HG02884 (cell line): ENCODE measurements around the gene GDA.

ENCODE experiments used
- ATAC-seq: cut with Tn5 transposase; IDR thresholded peaks from one replicate; pipeline ENCODE4 v1.9.1; 2021; ENCODE audit warnings: mild to moderate bottlenecking, moderate library complexity; ENCODE audit not compliant: unreplicated experiment

The GDA gene

GRCh38 chr9:72150127-72150526 is 887 bp downstream of the GDA start:
- ATAC-seq, result no peak

- no peak for ATAC-seq
Measured at GRCh38 chr9:72150661-72151060, 1.4 kb downstream of the GDA start.

GRCh38 chr9:72151104-72151503 is 1.9 kb downstream of the GDA start:
- no peak for ATAC-seq

- peak; percentile 78 for ATAC-seq
Measured at GRCh38 chr9:72154468-72155285, 5.4 kb downstream of the GDA start.

- ATAC-seq, result no peak
Measured at GRCh38 chr9:72155301-72155700, 6.1 kb downstream of the GDA start.

GRCh38 chr9:72156586-72156985 is 7.3 kb downstream of the GDA start:
- no peak for ATAC-seq

GRCh38 chr9:72158680-72159079 is 9.4 kb downstream of the GDA start:
- ATAC-seq, result no peak

- ATAC-seq, result no peak
Measured at GRCh38 chr9:72160446-72161123, 11.3 kb downstream of the GDA start.

- ATAC-seq, result no peak
Measured at GRCh38 chr9:72165326-72165725, 16.1 kb downstream of the GDA start.

- no peak for ATAC-seq
Measured at GRCh38 chr9:72165821-72166547, 16.7 kb downstream of the GDA start.

GRCh38 chr9:72168075-72168474 is 18.8 kb downstream of the GDA start:
- ATAC-seq, result no peak

GRCh38 chr9:72169178-72169577 is 19.9 kb downstream of the GDA start:
- ATAC-seq, result no peak

GRCh38 chr9:72173080-72173479 is 23.8 kb downstream of the GDA start:
- no peak for ATAC-seq

- ATAC-seq, result no peak
Measured at GRCh38 chr9:72185561-72185960, 36.3 kb downstream of the GDA start.

GRCh38 chr9:72187121-72187695 is 38.0 kb downstream of the GDA start:
- no peak for ATAC-seq

GRCh38 chr9:72188232-72188631 is 39.0 kb downstream of the GDA start:
- ATAC-seq, result no peak

- peak; percentile 79 for ATAC-seq
Measured at GRCh38 chr9:72193478-72193881, 44.2 kb downstream of the GDA start.

- ATAC-seq, result no peak
Measured at GRCh38 chr9:72199238-72199637, 50.0 kb downstream of the GDA start.

GRCh38 chr9:72200452-72200851 is 51.2 kb downstream of the GDA start:
- ATAC-seq, result no peak

- ATAC-seq, result no peak
Measured at GRCh38 chr9:72202009-72202408, 52.8 kb downstream of the GDA start.

- ATAC-seq, result peak; percentile 59
Measured at GRCh38 chr9:72203205-72203803, 54.1 kb downstream of the GDA start.
